Neural cell (in vitro differentiated cells): ENCODE data around the gene MYO5A. TPM values are rescaled to one million over a fixed set of nuclear protein-coding genes. Genes with fewer than 3 reads are reported as not detected.
"Not testable (repeated sequence)": the region's sequence is repeated elsewhere in the genome, so short reads cannot be mapped to it uniquely, and the experiment has no call there.

Experiments
- H2AFZ ChIP-seq: fragments of 200-600, 300-800 bp; sonication (generic), shearing (Covaris generic); 2 replicates; pipeline ENCODE4 v1.6.0; 2014; ENCODE audit warnings: low read depth, mild to moderate bottlenecking, antibody characterized with exemption, low read length, moderate library complexity
- H3F3A ChIP-seq: fragments of 200-600 bp; shearing (Covaris generic); 2 replicates; pipeline ENCODE4 v1.6.1; 2016; ENCODE audit warnings: mild to moderate bottlenecking, moderate library complexity, mixed read lengths, antibody characterized with exemption, low read length; ENCODE audit not compliant: insufficient read depth, poor library complexity, severe bottlenecking
- H3K27ac ChIP-seq: fragments of 200-600, 300-800 bp; sonication (generic), shearing (Covaris generic); 2 replicates; pipeline ENCODE4 v1.5.1; 2014; ENCODE audit warnings: mild to moderate bottlenecking, low read length, moderate library complexity
- H3K27me3 ChIP-seq: fragments of 300-800, 200-600 bp; sonication (generic), shearing (Covaris generic); 2 replicates; pipeline ENCODE4 v1.6.0; 2014; ENCODE audit warnings: mild to moderate bottlenecking, low read depth, low read length, moderate library complexity; ENCODE audit not compliant: insufficient read depth
- H3K36me3 ChIP-seq: fragments of 300-800, 200-600 bp; sonication (generic), shearing (Covaris generic); 2 replicates; pipeline ENCODE4 v1.5.1; 2014; ENCODE audit warnings: mild to moderate bottlenecking, antibody characterized with exemption, low read length, moderate library complexity; ENCODE audit not compliant: insufficient read depth
- H3K4me2 ChIP-seq: fragments of 300-800, 200-600 bp; sonication (generic), shearing (Covaris generic); 2 replicates; pipeline ENCODE4 v1.6.0; 2014; ENCODE audit warnings: mild to moderate bottlenecking, low read length
- H3K4me3 ChIP-seq: fragments of 300-800, 200-600 bp; sonication (generic), shearing (Covaris generic); 2 replicates; pipeline ENCODE4 v1.5.1; 2014; ENCODE audit warnings: mild to moderate bottlenecking, low read length, moderate library complexity
- H3K79me2 ChIP-seq: fragments of 200-600 bp; shearing (Covaris generic); replicated peaks from 2 replicates; pipeline ENCODE4 v1.6.0; 2014; ENCODE audit warnings: mild to moderate bottlenecking, low read length, moderate library complexity; ENCODE audit not compliant: insufficient read depth
- H3K9ac ChIP-seq: fragments of 300-800, 200-600 bp; sonication (generic), shearing (Covaris generic); 2 replicates; pipeline ENCODE4 v1.6.1; 2016; ENCODE audit warnings: mild to moderate bottlenecking, low read length, mixed read lengths
- H3K9me2 ChIP-seq: fragments of 200-600 bp; shearing (Covaris generic); 2 replicates; pipeline ENCODE4 v1.6.1; 2016; ENCODE audit warnings: mild to moderate bottlenecking, low read length, mixed read lengths; ENCODE audit not compliant: insufficient read depth
- H3K9me3 ChIP-seq: fragments of 200-600, 300-800 bp; sonication (generic), shearing (Covaris generic); 2 replicates; pipeline ENCODE4 v1.6.1; 2016; ENCODE audit warnings: mild to moderate bottlenecking, mixed run types, low read length, moderate library complexity, mixed read lengths
- H4K20me1 ChIP-seq: fragments of 200-600 bp; shearing (Covaris generic); 2 replicates; pipeline ENCODE4 v1.6.1; 2016; ENCODE audit warnings: mild to moderate bottlenecking, mixed run types; ENCODE audit not compliant: insufficient read depth
- CTCF ChIP-seq: fragments of 450-650 bp; IDR thresholded peaks from 2 replicates; pipeline ENCODE4 v1.5.1; 2014; ENCODE audit warnings: antibody characterized with exemption, mild to moderate bottlenecking, moderate library complexity; ENCODE audit not compliant: poor library complexity, severe bottlenecking
- EP300 ChIP-seq: fragments of 450-650 bp; conservative IDR thresholded peaks from 2 replicates; pipeline ENCODE4 v1.6.1; 2014; ENCODE audit warnings: antibody characterized with exemption, mild to moderate bottlenecking, moderate library complexity; ENCODE audit not compliant: poor library complexity, severe bottlenecking
- EZH2 ChIP-seq: fragments of 200-600, 300-800 bp; shearing (Covaris generic), sonication (generic); IDR thresholded peaks from 2 replicates; pipeline ENCODE4 v1.6.1; 2014; ENCODE audit warnings: antibody characterized with exemption, low read length, borderline replicate concordance, mild to moderate bottlenecking; ENCODE audit not compliant: insufficient read depth, poor library complexity, severe bottlenecking
- MXI1 ChIP-seq: fragments of 450-650 bp; conservative IDR thresholded peaks from 2 replicates; pipeline ENCODE4 v1.6.1; 2014; ENCODE audit warnings: antibody characterized with exemption, mild to moderate bottlenecking; ENCODE audit not compliant: poor library complexity, severe bottlenecking
- POLR2AphosphoS5 ChIP-seq: IDR thresholded peaks from 2 replicates; pipeline ENCODE4 v1.6.1; 2012
- RAD21 ChIP-seq: fragments of 450-650 bp; conservative IDR thresholded peaks from 2 replicates; pipeline ENCODE4 v1.6.1; 2014; ENCODE audit warnings: antibody characterized with exemption, mild to moderate bottlenecking, moderate library complexity
- SMC3 ChIP-seq: fragments of 450-650 bp; conservative IDR thresholded peaks from 2 replicates; pipeline ENCODE4 v1.6.1; 2014; ENCODE audit warnings: antibody characterized with exemption, mild to moderate bottlenecking, moderate library complexity; ENCODE audit not compliant: poor library complexity
- TAF1 ChIP-seq: IDR thresholded peaks from 2 replicates; pipeline ENCODE4 v1.6.1; 2012; ENCODE audit warnings: low read depth
- polyA plus RNA-seq: library from polyadenylated mRNA; depleted of rRNA; stranded (reverse); fragments of >200 nt; gene quantifications from 2 replicates; pipeline ENCODE4 v1.2.3, GENCODE V29; 2014
- TF ChIP-seq, protein P1 (sequence below): IDR thresholded peaks from 2 replicates; pipeline ENCODE4 v1.6.1; 2012; ENCODE audit warnings: borderline replicate concordance

MYO5A gene
- polyA plus RNA-seq, 1 donor from 2014 or later, result 43.8 TPM

GRCh38 chr15:52287114-52287513, 241.6 kb downstream of the MYO5A start:
- Histone ChIP-seq H4K20me1 (no peaks in the 10 kb centered on the region), H3K36me3 (no peaks in the 10 kb centered on the region), H3K9me2 (no peaks in the 10 kb centered on the region), H3F3A (no peaks in the 10 kb centered on the region), H3K79me2 (no peaks in the 10 kb centered on the region), H3K4me3 (no peak overlapping the region), H2AFZ (no peak overlapping the region), H3K27me3 (no peaks in the 10 kb centered on the region), H3K27ac (no peak overlapping the region), H3K4me2 (no peak overlapping the region), H3K9ac (no peak overlapping the region), H3K9me3 (no peaks in the 10 kb centered on the region)
- TF ChIP-seq RAD21 (no peak), POLR2AphosphoS5 (no peak), TAF1 (no peak), EZH2 (no peak)

DNA sequence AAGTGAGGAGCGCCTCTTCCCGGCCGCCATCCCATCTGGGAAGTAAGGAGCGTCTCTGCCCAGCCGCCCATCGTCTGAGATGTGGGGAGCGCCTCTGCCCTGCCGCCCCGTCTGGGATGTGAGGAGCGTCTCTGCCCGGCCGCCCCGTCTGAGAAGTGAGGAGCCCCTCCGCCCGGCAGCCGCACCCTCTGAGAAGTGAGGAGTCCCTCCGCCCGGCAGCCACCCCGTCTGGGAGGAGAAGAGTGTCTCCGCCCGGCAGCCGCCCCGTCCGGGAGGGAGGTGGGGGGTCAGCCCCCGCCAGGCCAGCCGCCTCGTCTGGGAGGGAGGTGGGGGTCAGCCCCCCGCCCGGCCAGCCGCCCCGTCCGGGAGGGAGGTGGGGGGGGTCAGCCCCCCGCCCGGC, 242.7 kb downstream of the MYO5A start:
- not testable (repeated sequence) for H3K9me3 ChIP-seq, H3K4me3 ChIP-seq, H3F3A ChIP-seq, H3K27ac ChIP-seq, H3K4me2 ChIP-seq, H3K79me2 ChIP-seq, H2AFZ ChIP-seq, H3K9me2 ChIP-seq, H3K9ac ChIP-seq, H4K20me1 ChIP-seq, H3K36me3 ChIP-seq, H3K27me3 ChIP-seq

GRCh38 chr15:52284164-52284563, 244.5 kb downstream of the MYO5A start:
- H3K27me3 ChIP-seq, result no peaks in the 10 kb centered on the region
- no peak overlapping the region for H2AFZ ChIP-seq
- H3K4me3 ChIP-seq, result no peak overlapping the region
- no peaks in the 10 kb centered on the region for H3K9me3 ChIP-seq
- H3K27ac ChIP-seq, result no peak overlapping the region
- H3K79me2 ChIP-seq, result no peaks in the 10 kb centered on the region
- H3K36me3 ChIP-seq, result no peaks in the 10 kb centered on the region
- H3K9me2 ChIP-seq, result no peaks in the 10 kb centered on the region
- H3K9ac ChIP-seq, result no peak overlapping the region
- no peak overlapping the region for H3K4me2 ChIP-seq
- no peaks in the 10 kb centered on the region for H4K20me1 ChIP-seq
- TF ChIP-seq EP300 (no peak), CTCF (no peak), TAF1 (no peak), RAD21 (no peak), SMC3 (no peak), MXI1 (no peak), POLR2AphosphoS5 (no peak), EZH2 (no peak)
- TF ChIP-seq, protein P1, sequence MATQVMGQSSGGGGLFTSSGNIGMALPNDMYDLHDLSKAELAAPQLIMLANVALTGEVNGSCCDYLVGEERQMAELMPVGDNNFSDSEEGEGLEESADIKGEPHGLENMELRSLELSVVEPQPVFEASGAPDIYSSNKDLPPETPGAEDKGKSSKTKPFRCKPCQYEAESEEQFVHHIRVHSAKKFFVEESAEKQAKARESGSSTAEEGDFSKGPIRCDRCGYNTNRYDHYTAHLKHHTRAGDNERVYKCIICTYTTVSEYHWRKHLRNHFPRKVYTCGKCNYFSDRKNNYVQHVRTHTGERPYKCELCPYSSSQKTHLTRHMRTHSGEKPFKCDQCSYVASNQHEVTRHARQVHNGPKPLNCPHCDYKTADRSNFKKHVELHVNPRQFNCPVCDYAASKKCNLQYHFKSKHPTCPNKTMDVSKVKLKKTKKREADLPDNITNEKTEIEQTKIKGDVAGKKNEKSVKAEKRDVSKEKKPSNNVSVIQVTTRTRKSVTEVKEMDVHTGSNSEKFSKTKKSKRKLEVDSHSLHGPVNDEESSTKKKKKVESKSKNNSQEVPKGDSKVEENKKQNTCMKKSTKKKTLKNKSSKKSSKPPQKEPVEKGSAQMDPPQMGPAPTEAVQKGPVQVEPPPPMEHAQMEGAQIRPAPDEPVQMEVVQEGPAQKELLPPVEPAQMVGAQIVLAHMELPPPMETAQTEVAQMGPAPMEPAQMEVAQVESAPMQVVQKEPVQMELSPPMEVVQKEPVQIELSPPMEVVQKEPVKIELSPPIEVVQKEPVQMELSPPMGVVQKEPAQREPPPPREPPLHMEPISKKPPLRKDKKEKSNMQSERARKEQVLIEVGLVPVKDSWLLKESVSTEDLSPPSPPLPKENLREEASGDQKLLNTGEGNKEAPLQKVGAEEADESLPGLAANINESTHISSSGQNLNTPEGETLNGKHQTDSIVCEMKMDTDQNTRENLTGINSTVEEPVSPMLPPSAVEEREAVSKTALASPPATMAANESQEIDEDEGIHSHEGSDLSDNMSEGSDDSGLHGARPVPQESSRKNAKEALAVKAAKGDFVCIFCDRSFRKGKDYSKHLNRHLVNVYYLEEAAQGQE, result no peak
- no peaks in the 10 kb centered on the region for H3F3A ChIP-seq
